K562 (cell line): ENCODE data around the gene TGFBR3L. TPM values are rescaled to one million over a fixed set of nuclear protein-coding genes. Genes with fewer than 3 reads are reported as not detected.

Experiments
- ATAC-seq: fragments of 200-7000 bp; cut with Tn5 transposase; 3 replicates; pipeline ENCODE4 v1.9.1; 2020; ENCODE audit warnings: moderate library complexity
- BruUV-seq: library from RNA; stranded (reverse); fragments of 400-500 nt; replicated peaks from 2 replicates; lab custom pipeline; 2021; lab: Mats Ljungman, UMichigan
- CTCF ChIA-PET: fragments of 300-600 bp; formaldehyde crosslinking; extraction: SDS; loops from one replicate; lab custom pipeline; 2021; ENCODE audit warnings: low intra/inter-chr PET ratio; lab: Yijun Ruan, JAX
- POLR2A ChIA-PET: fragments of 300-600, 350-650 bp; sonication (Branson Sonifier 250); formaldehyde crosslinking; extraction: SDS; loops from one replicate; lab custom pipeline; 2021; ENCODE audit warnings: antibody characterized with exemption, inconsistent platforms; lab: Yijun Ruan, JAX
- DNase-seq, 4 experiments: peaks; one replicate each; pipeline versions ENCODE4 v3.0.0 to v3.0.0-alpha.2; 2011 to 2018; ENCODE audit warnings: low spot score in 3 of 4, mixed read lengths in 3 of 4; ENCODE audit errors: extremely low read depth in 1 of 4
- FAIRE-seq: peaks from 2 replicates; lab custom pipeline; 2011; peaks lifted over from hg19 to GRCh38; lab: Jason Lieb, UNC
- H2AFZ ChIP-seq: 2 replicates; pipeline ENCODE4 v1.6.0; 2011; ENCODE audit warnings: low read depth, low read length, control low read depth, inconsistent platforms
- H3K27ac ChIP-seq: fragments of 200-600 bp; 3 replicates; pipeline ENCODE4 v1.8.0; 2011; ENCODE audit warnings: low read depth, mild to moderate bottlenecking, control low read depth, inconsistent platforms, low read length, moderate library complexity, mixed read lengths; ENCODE audit errors: extremely low read depth
- H3K27me3 ChIP-seq, 2 experiments: fragments of 300-600 bp in 1 of 2; 2 replicates in 1 of 2; 3 replicates in 1 of 2; pipeline versions ENCODE4 v1.6.0 to v1.8.0; 2011; ENCODE audit warnings: inconsistent platforms in 2 of 2, low read length in 2 of 2, mild to moderate bottlenecking in 1 of 2, mixed read lengths in 1 of 2, moderate library complexity in 1 of 2; ENCODE audit not compliant: control insufficient read depth in 2 of 2, insufficient read depth in 2 of 2
- H3K36me3 ChIP-seq: fragments of 300-600 bp; 3 replicates; pipeline ENCODE4 v1.8.0; 2011; ENCODE audit warnings: mild to moderate bottlenecking, low read length, inconsistent platforms; ENCODE audit not compliant: control insufficient read depth, insufficient read depth
- H3K4me1 ChIP-seq, 2 experiments: fragments of 200-600 bp in 1 of 2; replicated peaks in 1 of 2; 2 replicates in 1 of 2; 3 replicates in 1 of 2; pipeline versions ENCODE4 v1.5.1 to v1.8.0; 2011; ENCODE audit warnings: inconsistent platforms in 2 of 2, low read length in 2 of 2, mild to moderate bottlenecking in 1 of 2, mixed read lengths in 1 of 2, moderate library complexity in 1 of 2; ENCODE audit not compliant: control insufficient read depth in 2 of 2, insufficient read depth in 2 of 2
- H3K4me2 ChIP-seq: 2 replicates; pipeline ENCODE4 v1.6.1; 2011; ENCODE audit warnings: low read length, control low read depth, inconsistent platforms, mixed read lengths; ENCODE audit not compliant: insufficient read depth
- H3K4me3 ChIP-seq: fragments of 200-600 bp; sonication (generic), shearing (Covaris generic); 2 replicates; pipeline ENCODE4 v1.5.1; 2016; ENCODE audit warnings: control low read depth, inconsistent platforms
- H3K79me2 ChIP-seq: fragments of 200-600 bp; 3 replicates; pipeline ENCODE4 v1.8.0; 2011; ENCODE audit warnings: low read length, inconsistent platforms; ENCODE audit not compliant: control insufficient read depth, insufficient read depth
- H3K9ac ChIP-seq, 2 experiments: 2 replicates each; pipeline versions ENCODE4 v1.6.0 to v1.6.1; 2011; ENCODE audit warnings: low read depth in 2 of 2, low read length in 2 of 2, control low read depth in 1 of 2, inconsistent platforms in 1 of 2, mild to moderate bottlenecking in 1 of 2, mixed read lengths in 1 of 2; ENCODE audit not compliant: insufficient read depth in 1 of 2
- H3K9me1 ChIP-seq: one replicate; pipeline ENCODE4 v1.6.0; 2011; ENCODE audit warnings: inconsistent platforms, mild to moderate bottlenecking, low read length, moderate library complexity; ENCODE audit not compliant: control insufficient read depth, insufficient read depth
- H3K9me3 ChIP-seq: replicated peaks from 2 replicates; pipeline ENCODE4 v1.5.1; 2011; ENCODE audit warnings: low read depth, low read length, inconsistent platforms; ENCODE audit not compliant: control insufficient read depth, insufficient read depth
- H4K20me1 ChIP-seq: replicated peaks from 2 replicates; pipeline ENCODE4 v1.6.1; 2011; ENCODE audit warnings: low read length, inconsistent platforms, mixed read lengths; ENCODE audit not compliant: control insufficient read depth, insufficient read depth
- ATF2 ChIP-seq: sonication (generic); formaldehyde crosslinking; IDR thresholded peaks from 2 replicates; pipeline ENCODE4 v1.8.1; 2022; ENCODE audit warnings: missing genetic modification reagents
- E2F5 ChIP-seq: sonication (generic); formaldehyde crosslinking; IDR thresholded peaks from 2 replicates; pipeline ENCODE4 v1.8.0; 2022; ENCODE audit warnings: mild to moderate bottlenecking, missing genetic modification reagents
- ESRRB ChIP-seq: fragments of 250-450 bp; sonication (Bioruptor Pico); IDR thresholded peaks from 2 replicates; pipeline ENCODE4 v1.5.0; 2020; ENCODE audit warnings: mild to moderate bottlenecking, moderate library complexity, borderline replicate concordance
- HOXB6 ChIP-seq: fragments of 250-450 bp; sonication (Bioruptor Pico); IDR thresholded peaks from 2 replicates; pipeline ENCODE4 v1.5.1; 2022; ENCODE audit warnings: mild to moderate bottlenecking, borderline replicate concordance
- IFI16 ChIP-seq: fragments of 250-450 bp; sonication (Bioruptor Pico); IDR thresholded peaks from 2 replicates; pipeline ENCODE4 v2.1.2; 2022; ENCODE audit warnings: mild to moderate bottlenecking, inconsistent platforms
- MAFF ChIP-seq: IDR thresholded peaks from 2 replicates; pipeline ENCODE4 v1.6.1; 2012; ENCODE audit warnings: low read length, improper control_type of control experiment
- PML ChIP-seq: IDR thresholded peaks from 2 replicates; pipeline ENCODE4 v1.6.1; 2012; ENCODE audit warnings: low read length, inconsistent platforms
- POLR2G ChIP-seq: fragments of 200-400 bp; formaldehyde crosslinking; IDR thresholded peaks from 2 replicates; pipeline ENCODE4 v1.6.1; 2017; ENCODE audit warnings: low read depth, mild to moderate bottlenecking, antibody characterized with exemption, low read length, moderate library complexity
- PTRF ChIP-seq: fragments of 450-650 bp; IDR thresholded peaks from 2 replicates; pipeline ENCODE4 v1.6.1; 2016; ENCODE audit warnings: mild to moderate bottlenecking, missing genetic modification characterization, missing compliant biosample characterization
- RNF2 ChIP-seq: sonication (generic); IDR thresholded peaks from 2 replicates; pipeline ENCODE4 v1.6.1; 2016
- SMARCC2 ChIP-seq: fragments of 450-650 bp; IDR thresholded peaks from 2 replicates; pipeline ENCODE4 v1.6.1; 2017; ENCODE audit warnings: antibody characterized with exemption, moderate library complexity, mild to moderate bottlenecking, low read depth
- SPI1 ChIP-seq: IDR thresholded peaks from 2 replicates; pipeline ENCODE4 v1.6.1; 2011; ENCODE audit warnings: low read depth, low read length, control low read depth, borderline replicate concordance
- SUPT5H ChIP-seq: fragments of 450-650 bp; IDR thresholded peaks from 2 replicates; pipeline ENCODE4 v1.6.1; 2016
- ZNF280A ChIP-seq: fragments of 450-650 bp; IDR thresholded peaks from 2 replicates; pipeline ENCODE4 v1.6.1; 2018; ENCODE audit warnings: mild to moderate bottlenecking, low read depth; ENCODE audit not compliant: partially characterized antibody
- ZNF592 ChIP-seq: fragments of 450-650 bp; IDR thresholded peaks from 2 replicates; pipeline ENCODE4 v1.6.1; 2017; ENCODE audit warnings: antibody characterized with exemption, mild to moderate bottlenecking
- WGBS: fragments of 100-300 bp; shearing (Covaris generic); methylation state at CpG from one replicate; pipeline ENCODE4 v1.1.6; 2016; ENCODE audit warnings: low coverage, mixed read lengths; ENCODE audit not compliant: insufficient coverage; ENCODE audit errors: missing lambda C conversion rate; 5-methylcytosine and 5-hydroxymethylcytosine counted together
- in situ Hi-C: fragments of 300-500 bp; cut with MboI; formaldehyde crosslinking; loops from 4 replicates; pipeline ENCODE4 v1.15.0; 2018; ENCODE audit warnings: inconsistent platforms, mixed read lengths
- intact Hi-C: fragments of 100-400 bp; cut with micrococcal nuclease; formaldehyde crosslinking; loops from 2 replicates; pipeline ENCODE4 v1.14.2; 2022
- polyA plus RNA-seq, 8 experiments: library from polyadenylated mRNA; depleted of rRNA in 4 of 8; stranded (reverse) in 5 of 8; unstranded in 3 of 8; fragments of >200 nt; fragmentation: Nextera tagmentation in 2 of 8; fragmentation: Illumina TruSeq in 1 of 8; extraction: Ambion mirVana in 2 of 8; extraction: Trizol in 1 of 8; gene quantifications; 2 replicates each; pipeline versions ENCODE4 v1.2.1 to v1.2.3, GENCODE V29; 2011 to 2014; ENCODE audit warnings: inconsistent platforms in 1 of 8, missing spikeins in 1 of 8
- total RNA-seq, 7 experiments: library from RNA; depleted of rRNA in 6 of 7; stranded (reverse); fragments of >200 nt in 6 of 7; fragmentation: Illumina TruSeq in 2 of 7; extraction: Trizol in 2 of 7; gene quantifications; 2 replicates each; pipeline versions ENCODE4 v1.2.1 to v1.2.3, GENCODE V29; 2011 to 2021; ENCODE audit warnings: low replicate concordance in 1 of 7

TGFBR3L gene
- total and polyA plus RNA-seq, 9 of the 15 experiments (the other 6 are each of a cell fraction or from before 2014, with no cell fraction given): not detected

- Histone ChIP-seq H3K9me3 (no peaks in the 10 kb centered on the region), H3K79me2 (peaks cover 3% of the 10 kb centered on the region), H3K36me3 (peaks cover 45% of the 10 kb centered on the region; the same call in 1 of the 3 replicates), H4K20me1 (no peaks in the 10 kb centered on the region), H3K27ac (no peak overlapping the region), H3K4me1 (peaks cover 2 to 81% of the 10 kb centered on the region in 2 experiments; a peak in 4 of 5 replicates), H3K27me3 (no peaks in the 10 kb centered on the region), H3K9me1 (no peaks in the 10 kb centered on the region), H3K4me2 (no peak overlapping the region), H2AFZ (no peak overlapping the region), H3K4me3 (no peak overlapping the region), H3K9ac (0 out of 4 replicates have a peak overlapping the region, but pooled peaks of 1 of the 2 experiments have one; percentile 48)
- ChIA-PET CTCF (interaction anchor here (0.6 kb wide), 1 partner anchor 407 kb away, joined by 3 read pairs; the partner anchor contains the start of gene NDUFA7), POLR2A (no interaction called here)
- intact Hi-C loops: no loop called here
- in situ Hi-C loops: no loop called here
- TSS peak; percentile 75 for BruUV-seq
- DNase-seq (no peak), FAIRE-seq (no peak), ATAC-seq (no peak)
- 67% methylated on average over 9 of the region's 10 CpGs for WGBS
- TF ChIP-seq ATF2: no peak
- TF ChIP-seq ZNF280A: no peak
- TF ChIP-seq SUPT5H: peak; percentile 37; the same call in 1 of the 2 replicates
- no peak for TF ChIP-seq SPI1
- TF ChIP-seq RNF2: no peak
- no peak for TF ChIP-seq MAFF
- TF ChIP-seq POLR2G: peak; percentile 37
- no peak for TF ChIP-seq PTRF (tag)
- TF ChIP-seq SMARCC2: no peak
- no peak for TF ChIP-seq PML
- no peak for TF ChIP-seq ZNF592
- TF ChIP-seq E2F5: no peak
- no peak for TF ChIP-seq HOXB6 (CRISPR knock-in tag)
- TF ChIP-seq ESRRB: no peak
- TF ChIP-seq IFI16 (CRISPR knock-in tag): no peak
These were observed 978 bp upstream of the TGFBR3L start for GRCh38 chr19:7913652-7914051.
